HEK293 (cell line): ENCODE measurements around the gene RIPK1.
A peak's percentile ranks its signal among the peaks of the same experiment; 100 is the strongest.

Experiments
- INSM2 ChIP-seq: fragments of 450-650 bp; formaldehyde crosslinking; IDR thresholded peaks from 2 replicates; pipeline ENCODE4 v1.5.1; 2016; ENCODE audit warnings: missing biosample characterization, missing genetic modification characterization
- KLF1 ChIP-seq: fragments of 450-650 bp; formaldehyde crosslinking; IDR thresholded peaks from 2 replicates; pipeline ENCODE4 v1.5.1; 2016; ENCODE audit warnings: missing biosample characterization, missing genetic modification characterization
- KLF16 ChIP-seq: fragments of 450-650 bp; formaldehyde crosslinking; IDR thresholded peaks from 2 replicates; pipeline ENCODE4 v1.5.1; 2017; ENCODE audit warnings: missing biosample characterization, missing genetic modification characterization
- KLF7 ChIP-seq: fragments of 450-650 bp; formaldehyde crosslinking; IDR thresholded peaks from 2 replicates; pipeline ENCODE4 v1.5.1; 2016; ENCODE audit warnings: missing biosample characterization, missing genetic modification characterization, borderline replicate concordance
- KLF8 ChIP-seq: fragments of 450-650 bp; formaldehyde crosslinking; IDR thresholded peaks from 2 replicates; pipeline ENCODE4 v1.5.1; 2016; ENCODE audit warnings: missing biosample characterization, missing genetic modification characterization
- PRDM1 ChIP-seq: fragments of 450-650 bp; formaldehyde crosslinking; IDR thresholded peaks from 2 replicates; pipeline ENCODE4; 2016; ENCODE audit warnings: missing biosample characterization, missing genetic modification characterization
- PRDM10 ChIP-seq: fragments of 450-650 bp; formaldehyde crosslinking; IDR thresholded peaks from 2 replicates; pipeline ENCODE4 v1.5.1; 2016; ENCODE audit warnings: missing biosample characterization, missing genetic modification characterization
- SP3 ChIP-seq: fragments of 450-650 bp; formaldehyde crosslinking; IDR thresholded peaks from 2 replicates; pipeline ENCODE4 v1.5.1; 2016; ENCODE audit warnings: missing biosample characterization, missing genetic modification characterization
- ZBTB10 ChIP-seq: fragments of 450-650 bp; formaldehyde crosslinking; IDR thresholded peaks from 2 replicates; pipeline ENCODE4 v1.5.1; 2016; ENCODE audit warnings: missing biosample characterization, missing genetic modification characterization
- ZBTB11 ChIP-seq: fragments of 450-650 bp; formaldehyde crosslinking; conservative IDR thresholded peaks from 2 replicates; pipeline ENCODE4 v1.5.1; 2016; ENCODE audit warnings: low read depth, missing biosample characterization, missing genetic modification characterization
- ZFHX2 ChIP-seq: fragments of 450-650 bp; formaldehyde crosslinking; conservative IDR thresholded peaks from 2 replicates; pipeline ENCODE4 v1.5.1; 2016; ENCODE audit warnings: missing biosample characterization, missing genetic modification characterization
- ZNF114 ChIP-seq: fragments of 450-650 bp; formaldehyde crosslinking; IDR thresholded peaks from 2 replicates; pipeline ENCODE4 v1.5.0; 2017; ENCODE audit warnings: missing biosample characterization, missing genetic modification characterization
- ZNF175 ChIP-seq: fragments of 450-650 bp; formaldehyde crosslinking; IDR thresholded peaks from 2 replicates; pipeline ENCODE4 v1.5.1; 2016; ENCODE audit warnings: missing biosample characterization, missing genetic modification characterization
- ZNF2 ChIP-seq: fragments of 450-650 bp; formaldehyde crosslinking; IDR thresholded peaks from 2 replicates; pipeline ENCODE4 v1.5.1; 2016; ENCODE audit warnings: missing biosample characterization, missing genetic modification characterization
- ZNF214 ChIP-seq: fragments of 450-650 bp; formaldehyde crosslinking; IDR thresholded peaks from 2 replicates; pipeline ENCODE4 v1.5.1; 2017; ENCODE audit warnings: missing biosample characterization, mild to moderate bottlenecking, missing genetic modification characterization, borderline replicate concordance
- ZNF292 ChIP-seq: fragments of 450-650 bp; formaldehyde crosslinking; IDR thresholded peaks from 2 replicates; pipeline ENCODE4 v1.5.1; 2016; ENCODE audit warnings: low read depth, missing biosample characterization, missing genetic modification characterization, borderline replicate concordance
- ZNF324 ChIP-seq: fragments of 450-650 bp; formaldehyde crosslinking; IDR thresholded peaks from 2 replicates; pipeline ENCODE4 v1.5.1; 2016; ENCODE audit warnings: missing biosample characterization, missing genetic modification characterization
- ZNF416 ChIP-seq: fragments of 450-650 bp; formaldehyde crosslinking; IDR thresholded peaks from 2 replicates; pipeline ENCODE4 v1.5.1; 2016; ENCODE audit warnings: missing biosample characterization, missing genetic modification characterization
- ZNF423 ChIP-seq: fragments of 450-650 bp; formaldehyde crosslinking; IDR thresholded peaks from 2 replicates; pipeline ENCODE4 v1.5.1; 2016; ENCODE audit warnings: missing biosample characterization, missing genetic modification characterization
- ZNF433 ChIP-seq: fragments of 450-650 bp; formaldehyde crosslinking; IDR thresholded peaks from 2 replicates; pipeline ENCODE4 v1.5.1; 2016; ENCODE audit warnings: missing biosample characterization, missing genetic modification characterization, low read depth
- ZNF48 ChIP-seq: fragments of 450-650 bp; formaldehyde crosslinking; IDR thresholded peaks from 2 replicates; pipeline ENCODE4 v1.5.1; 2016; ENCODE audit warnings: missing biosample characterization, missing genetic modification characterization
- ZNF488 ChIP-seq: fragments of 450-650 bp; formaldehyde crosslinking; IDR thresholded peaks from 2 replicates; pipeline ENCODE4 v1.5.1; 2016; ENCODE audit warnings: missing biosample characterization, missing genetic modification characterization
- ZNF558 ChIP-seq: fragments of 450-650 bp; formaldehyde crosslinking; IDR thresholded peaks from 2 replicates; pipeline ENCODE4 v1.5.1; 2016; ENCODE audit warnings: missing biosample characterization, missing genetic modification characterization
- ZNF621 ChIP-seq: fragments of 450-650 bp; formaldehyde crosslinking; IDR thresholded peaks from 2 replicates; pipeline ENCODE4 v1.5.1; 2017; ENCODE audit warnings: missing biosample characterization, missing genetic modification characterization
- ZNF645 ChIP-seq: fragments of 450-650 bp; formaldehyde crosslinking; IDR thresholded peaks from 2 replicates; pipeline ENCODE4; 2016; ENCODE audit warnings: missing biosample characterization, missing genetic modification characterization
- ZNF664 ChIP-seq: fragments of 450-650 bp; formaldehyde crosslinking; IDR thresholded peaks from 2 replicates; pipeline ENCODE4 v1.5.1; 2016; ENCODE audit warnings: missing biosample characterization, missing genetic modification characterization

RIPK1 gene

GRCh38 chr6:3023663-3024483 lies 44.4 kb upstream of the RIPK1 start (continued):
- TF ChIP-seq SP3 (no peak), ZNF664 (tag by site-specific recombination) (no peak), ZNF558 (tag by site-specific recombination) (no peak), ZNF324 (tag by site-specific recombination) (no peak), ZNF433 (no peak), ZBTB11 (tag by site-specific recombination) (no peak), KLF1 (tag by site-specific recombination) (peak; percentile 96), ZNF645 (tag by site-specific recombination) (no peak), ZBTB10 (no peak), ZNF114 (tag by site-specific recombination) (no peak), ZNF488 (no peak), ZNF416 (no peak), KLF7 (peak; percentile 96; the same call in 1 of the 2 replicates), PRDM10 (tag by site-specific recombination) (no peak), ZNF2 (tag by site-specific recombination) (0 out of 2 replicates have a peak, but pooled peaks have one; percentile 14), KLF8 (no peak), ZNF621 (no peak), ZNF292 (tag by site-specific recombination) (no peak), ZFHX2 (peak; percentile 18; the same call in 1 of the 2 replicates), ZNF48 (no peak), PRDM1 (tag by site-specific recombination) (no peak), ZNF214 (tag by site-specific recombination) (no peak), KLF16 (no peak), INSM2 (no peak), ZNF175 (tag by site-specific recombination) (no peak), ZNF423 (0 out of 2 replicates have a peak, but pooled peaks have one; percentile 24)
